GM04504 (cell line): Measurements from ENCODE around the gene VWA2.
A peak's percentile ranks its signal among the peaks of the same experiment; 100 is the strongest.
"Not testable (repeated sequence)": the region's sequence is repeated elsewhere in the genome, so short reads cannot be mapped to it uniquely, and the experiment has no call there.

Experiments used
- DNase-seq: peaks from one replicate; pipeline ENCODE4 v3.0.0-alpha.2; 2012; ENCODE audit warnings: low read depth

Gene VWA2

GRCh38 chr10:114320249-114321116 lies 81.4 kb downstream of the VWA2 start:
- no peak for DNase-seq

- no peak for DNase-seq
Observed at GRCh38 chr10:114322344-114322743, 83.3 kb downstream of the VWA2 start.

- DNase-seq, result no peak
Observed at GRCh38 chr10:114323023-114323422, 84.0 kb downstream of the VWA2 start.

GRCh38 chr10:114326795-114327194 lies 87.7 kb downstream of the VWA2 start:
- DNase-seq, result no peak

GRCh38 chr10:114327537-114328440 lies 88.7 kb downstream of the VWA2 start:
- DNase-seq, result no peak

GRCh38 chr10:114328441-114328812 lies 89.4 kb downstream of the VWA2 start:
- DNase-seq, result no peak

- DNase-seq, result no peak
Observed at GRCh38 chr10:114328874-114329273, 89.8 kb downstream of the VWA2 start.

GRCh38 chr10:114329634-114330365 lies 90.7 kb downstream of the VWA2 start:
- no peak for DNase-seq

GRCh38 chr10:114332301-114333192 lies 93.5 kb downstream of the VWA2 start:
- peak; percentile 15 for DNase-seq

- DNase-seq, result not testable (repeated sequence)
Observed at GRCh38 chr10:114333441-114333840, 94.4 kb downstream of the VWA2 start.

- DNase-seq, result no peak
Observed at GRCh38 chr10:114334301-114334700, 95.2 kb downstream of the VWA2 start.

- DNase-seq, result no peak
Observed at GRCh38 chr10:114335614-114336013, 96.6 kb downstream of the VWA2 start.

- no peak for DNase-seq
Observed at GRCh38 chr10:114336823-114337509, 97.9 kb downstream of the VWA2 start.

GRCh38 chr10:114337510-114338462 lies 98.7 kb downstream of the VWA2 start:
- no peak for DNase-seq

GRCh38 chr10:114340816-114341215 lies 101.8 kb downstream of the VWA2 start:
- no peak for DNase-seq
